Cardiac muscle cell (in vitro differentiated cells and primary cell): ENCODE measurements around the gene SLC30A4. TPM values are rescaled to one million over a fixed set of nuclear protein-coding genes. Genes with fewer than 3 reads are reported as not detected.

ENCODE experiments used
- DNase-seq, 2 donors: peaks; one replicate each; pipeline versions ENCODE4 v3.0.0 to v3.0.0-alpha.2; 2010 to 2017; ENCODE audit warnings: low read depth in 1 of 2, low spot score in 1 of 2
- H3K27ac ChIP-seq: fragments of 200-600 bp; sonication (generic); 2 replicates; pipeline ENCODE4 v1.5.1; 2016
- H3K27me3 ChIP-seq: fragments of 200-600 bp; sonication (generic); 2 replicates; pipeline ENCODE4 v1.6.0; 2016; ENCODE audit warnings: control low read depth
- H3K36me3 ChIP-seq: fragments of 200-600 bp; sonication (generic); 2 replicates; pipeline ENCODE4 v1.5.1; 2016; ENCODE audit warnings: control low read depth
- H3K4me1 ChIP-seq: fragments of 200-600 bp; sonication (generic); 2 replicates; pipeline ENCODE4 v1.8.1; 2017; ENCODE audit warnings: low read depth, mild to moderate bottlenecking, mixed run types
- H3K4me3 ChIP-seq: fragments of 200-600 bp; sonication (generic); 2 replicates; pipeline ENCODE4 v1.5.1; 2016; ENCODE audit warnings: mild to moderate bottlenecking
- H3K9me3 ChIP-seq: fragments of 200-600 bp; sonication (generic); 2 replicates; pipeline ENCODE4 v1.5.1; 2017; ENCODE audit warnings: low read depth, mild to moderate bottlenecking, control low read depth
- CTCF ChIP-seq: IDR thresholded peaks from 2 replicates; pipeline ENCODE4 v1.5.1; 2012; ENCODE audit warnings: low read depth, mild to moderate bottlenecking, low read length
- polyA plus RNA-seq: library from polyadenylated mRNA; unstranded; fragments of >200 nt; fragmentation: Nextera tagmentation; extraction: Ambion mirVana; gene quantifications from 2 replicates; pipeline ENCODE4 v1.2.1, GENCODE V29; 2016
- total RNA-seq: library from RNA; depleted of rRNA; stranded (reverse); fragments of >200 nt; gene quantifications from 2 replicates; pipeline ENCODE4 v1.2.3, GENCODE V29; 2016

Gene SLC30A4
- total and polyA plus RNA-seq, 2 experiments from 2014 or later, result 1.4 to 3.1 TPM

- no peak for DNase-seq
- no peaks in the 10 kb centered on the region for H3K4me1 ChIP-seq
These were observed 26.4 kb upstream of the SLC30A4 start for GRCh38 chr15:45548753-45549520.

GRCh38 chr15:45546789-45547188 is 24.2 kb upstream of the SLC30A4 start:
- no peak for DNase-seq
- H3K9me3 ChIP-seq, result no peaks in the 10 kb centered on the region
- no peak overlapping the region for H3K4me3 ChIP-seq
- H3K4me1 ChIP-seq, result no peaks in the 10 kb centered on the region
- H3K36me3 ChIP-seq, result no peaks in the 10 kb centered on the region
- TF ChIP-seq CTCF, result no peak
- no peaks in the 10 kb centered on the region for H3K27me3 ChIP-seq
- H3K27ac ChIP-seq, result no peak overlapping the region

More at GRCh38 chr15:45548753-45549520, 26.4 kb upstream of the SLC30A4 start:
- no peak overlapping the region for H3K4me3 ChIP-seq
- no peaks in the 10 kb centered on the region for H3K9me3 ChIP-seq
- H3K36me3 ChIP-seq, result no peaks in the 10 kb centered on the region
- no peak for TF ChIP-seq CTCF
- no peaks in the 10 kb centered on the region for H3K27me3 ChIP-seq
- no peak overlapping the region for H3K27ac ChIP-seq

- Histone ChIP-seq H3K9me3 (no peaks in the 10 kb centered on the region), H3K27me3 (no peaks in the 10 kb centered on the region), H3K4me1 (no peaks in the 10 kb centered on the region), H3K4me3 (no peak overlapping the region), H3K36me3 (no peaks in the 10 kb centered on the region), H3K27ac (no peak overlapping the region)
- no peak for DNase-seq
- no peak for TF ChIP-seq CTCF
These were observed 21.9 kb upstream of the SLC30A4 start for GRCh38 chr15:45544266-45545023.

- no peaks in the 10 kb centered on the region for H3K9me3 ChIP-seq
- no peaks in the 10 kb centered on the region for H3K27me3 ChIP-seq
- H3K4me3 ChIP-seq, result no peak overlapping the region
- no peak for TF ChIP-seq CTCF
- DNase-seq, result no peak
- H3K27ac ChIP-seq, result no peak overlapping the region
- H3K36me3 ChIP-seq, result no peaks in the 10 kb centered on the region
- no peaks in the 10 kb centered on the region for H3K4me1 ChIP-seq
These were observed 20.5 kb upstream of the SLC30A4 start for GRCh38 chr15:45543051-45543450.

- Histone ChIP-seq H3K27ac (no peak overlapping the region), H3K4me1 (no peaks in the 10 kb centered on the region), H3K4me3 (no peak overlapping the region), H3K9me3 (no peaks in the 10 kb centered on the region), H3K27me3 (no peaks in the 10 kb centered on the region), H3K36me3 (no peaks in the 10 kb centered on the region)
- TF ChIP-seq CTCF, result no peak
- no peak for DNase-seq
These were observed 18.0 kb upstream of the SLC30A4 start for GRCh38 chr15:45540531-45540930.
